A673 (cell line): Measurements from ENCODE around the gene WLS. TPM values are rescaled to one million over a fixed set of nuclear protein-coding genes. Genes with fewer than 3 reads are reported as not detected.

ENCODE experiments used
- BruUV-seq: library from RNA; stranded (reverse); fragments of 400-500 nt; replicated peaks from 2 replicates; lab custom pipeline; 2021; lab: Mats Ljungman, UMichigan
- CTCF ChIA-PET: fragments of 300-600 bp; sonication (Branson Sonifier 250); formaldehyde crosslinking; loops from one replicate; lab custom pipeline; 2022; ENCODE audit warnings: antibody characterized with exemption; lab: Charles Lee
- POLR2A ChIA-PET: fragments of 300-600 bp; sonication (Branson Sonifier 250); formaldehyde crosslinking; loops from one replicate; lab custom pipeline; 2022; ENCODE audit warnings: antibody characterized with exemption; ENCODE audit not compliant: low non-redundant PET; lab: Charles Lee
- DNase-seq: peaks from one replicate; pipeline ENCODE4 v3.0.0-alpha.2; 2015; ENCODE audit warnings: low spot score
- H3K27ac ChIP-seq: fragments of 200-600 bp; sonication (generic); 2 replicates; pipeline ENCODE4 v1.5.1; 2016; ENCODE audit warnings: mixed run types, low read depth, mild to moderate bottlenecking, mixed read lengths, antibody characterized with exemption, low read length; ENCODE audit not compliant: poor library complexity, severe bottlenecking
- H3K27me3 ChIP-seq: fragments of 200-600 bp; sonication (generic); replicated peaks from 2 replicates; pipeline ENCODE4 v1.6.1; 2017; ENCODE audit warnings: mixed run types, low read depth, mild to moderate bottlenecking, mixed read lengths, antibody characterized with exemption, low read length; ENCODE audit not compliant: insufficient read depth, poor library complexity
- H3K36me3 ChIP-seq: fragments of 200-600 bp; sonication (generic); 2 replicates; pipeline ENCODE4 v1.6.1; 2016; ENCODE audit warnings: mixed run types, mild to moderate bottlenecking, mixed read lengths, antibody characterized with exemption, low read length; ENCODE audit not compliant: insufficient read depth, poor library complexity, severe bottlenecking
- H3K4me1 ChIP-seq: fragments of 200-600 bp; sonication (generic); 2 replicates; pipeline ENCODE4 v1.6.1; 2017; ENCODE audit warnings: mixed run types, mild to moderate bottlenecking, mixed read lengths, antibody characterized with exemption, low read length; ENCODE audit not compliant: insufficient read depth, poor library complexity, severe bottlenecking
- H3K4me3 ChIP-seq: fragments of 200-600 bp; sonication (generic); 2 replicates; pipeline ENCODE4 v1.5.1; 2016; ENCODE audit warnings: low read depth, mixed run types, mild to moderate bottlenecking, mixed read lengths, low read length; ENCODE audit not compliant: poor library complexity, severe bottlenecking
- H3K9me3 ChIP-seq: fragments of 200-600 bp; sonication (generic); 2 replicates; pipeline ENCODE4 v1.6.1; 2016; ENCODE audit warnings: mixed run types, low read depth, mild to moderate bottlenecking, mixed read lengths, antibody characterized with exemption, low read length; ENCODE audit not compliant: poor library complexity, severe bottlenecking
- CTCF ChIP-seq: fragments of 300-800, 200-600 bp; sonication (generic); conservative IDR thresholded peaks from 2 replicates; pipeline ENCODE4 v1.5.1; 2017; ENCODE audit warnings: low read depth, mild to moderate bottlenecking, antibody characterized with exemption, low read length, moderate library complexity, mixed read lengths
- EZH2 ChIP-seq: fragments of 200-600 bp; sonication (generic); IDR thresholded peaks from 2 replicates; pipeline ENCODE4 v1.6.1; 2017; ENCODE audit warnings: borderline replicate concordance, low read depth, mild to moderate bottlenecking, mixed read lengths, antibody characterized with exemption, low read length; ENCODE audit not compliant: poor library complexity, severe bottlenecking
- intact Hi-C: fragments of 100-400 bp; cut with micrococcal nuclease; formaldehyde crosslinking; loops from one replicate; pipeline ENCODE4 v1.10.0; 2022; ENCODE audit not compliant: unreplicated experiment
- total RNA-seq: library from RNA; stranded (reverse); gene quantifications from 2 replicates; pipeline ENCODE4 v1.2.3, GENCODE V29; 2021

Gene WLS
- total RNA-seq, 1 experiment from 2014 or later = 144 TPM

- Histone ChIP-seq H3K9me3 (no peaks in the 10 kb centered on the region), H3K4me1 (peaks cover 10% of the 10 kb centered on the region), H3K36me3 (no peaks in the 10 kb centered on the region), H3K27ac (no peak overlapping the region), H3K4me3 (no peak overlapping the region), H3K27me3 (no peaks in the 10 kb centered on the region)
- no peak for TF ChIP-seq CTCF
- TF ChIP-seq EZH2 = no peak
- BruUV-seq = no TSS peak
- CTCF ChIA-PET = no interaction called here
- no peak for DNase-seq
- intact Hi-C loops = no loop called here
- POLR2A ChIA-PET = no interaction called here
These were observed 4.7 kb upstream of the WLS start for GRCh38 chr1:68237040-68237439.

GRCh38 chr1:68234094-68234493, 1.8 kb upstream of the WLS start:
- DNase-seq = no peak
- ChIA-PET POLR2A (no interaction called here), CTCF (no interaction called here)
- H3K36me3 ChIP-seq = no peaks in the 10 kb centered on the region
- H3K27ac ChIP-seq = no peak overlapping the region
- no peaks in the 10 kb centered on the region for H3K9me3 ChIP-seq
- no peaks in the 10 kb centered on the region for H3K27me3 ChIP-seq
- intact Hi-C loops = loop anchor here (5.0 kb wide), 2 partner anchors 77 to 108 kb away; no protein-coding TSS in a partner anchor
- TF ChIP-seq CTCF (no peak), EZH2 (no peak)
- H3K4me3 ChIP-seq = no peak overlapping the region
- H3K4me1 ChIP-seq = peaks cover 23% of the 10 kb centered on the region
- no TSS peak for BruUV-seq

DNA sequence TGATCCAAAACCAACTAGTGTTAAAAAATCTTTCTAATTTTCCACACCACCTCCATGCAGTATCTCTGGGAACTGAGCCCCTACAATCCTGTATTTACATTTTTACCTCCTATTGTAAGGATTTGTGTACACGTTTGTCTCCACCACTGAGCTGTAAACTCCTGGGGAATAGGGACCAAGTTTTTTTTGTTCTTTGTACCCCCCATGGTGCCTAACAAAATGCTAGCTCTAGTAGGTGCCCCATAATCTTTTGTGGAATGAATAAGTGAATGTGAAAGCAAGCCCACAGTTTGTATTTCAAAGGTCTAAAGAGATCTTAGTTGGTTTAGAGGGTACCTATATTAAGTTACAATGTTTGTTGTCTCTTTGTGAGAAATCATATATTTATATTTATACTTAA, 879 bp upstream of the WLS start:
- Histone ChIP-seq H3K27ac (no peak overlapping the region), H3K36me3 (no peaks in the 10 kb centered on the region), H3K4me3 (peak overlapping the region; percentile 71), H3K27me3 (no peaks in the 10 kb centered on the region), H3K9me3 (no peaks in the 10 kb centered on the region), H3K4me1 (peaks cover 32% of the 10 kb centered on the region)
- intact Hi-C loops = loop anchor here (2.0 to 5.0 kb wide), 3 partner anchors 76 to 112 kb away; no protein-coding TSS in a partner anchor
- TF ChIP-seq CTCF (peak; percentile 29; the same call in 1 of the 2 replicates), EZH2 (no peak)
- POLR2A ChIA-PET = no interaction called here
- DNase-seq = no peak
- BruUV-seq = no TSS peak
- CTCF ChIA-PET = interaction anchor here (2.3 kb wide), 1 partner anchor 113 kb away, joined by 5 read pairs; no protein-coding TSS in a partner anchor
